ENCODE measurements around the gene PRKAG3. TPM values are rescaled to one million over a fixed set of nuclear protein-coding genes. Genes with fewer than 3 reads are reported as not detected.
"Not testable (repeated sequence)": the region's sequence is repeated elsewhere in the genome, so short reads cannot be mapped to it uniquely, and the experiment has no call there.

PRKAG3 gene
- polyA plus RNA-seq, 3 donors from 2014 or later, result not detected

DNA sequence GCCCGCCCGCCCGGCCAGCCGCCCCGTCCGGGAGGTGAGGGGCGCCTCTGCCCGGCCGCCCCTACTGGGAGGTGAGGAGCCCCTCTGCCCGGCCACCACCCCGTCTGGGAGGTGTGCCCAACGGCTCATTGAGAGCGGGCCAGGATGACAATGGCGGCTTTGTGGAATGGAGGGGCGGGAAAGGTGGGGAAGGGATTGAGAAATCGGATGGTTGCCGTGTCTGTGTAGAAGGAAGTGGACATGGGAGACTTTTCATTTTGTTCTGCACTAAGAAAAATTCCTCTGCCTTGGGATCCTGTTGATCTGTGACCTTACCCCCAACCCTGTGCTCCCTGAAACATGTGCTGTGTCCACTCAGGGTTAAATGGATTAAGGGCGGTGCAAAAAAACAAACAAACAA lies 15.4 kb upstream of the PRKAG3 start:
- H3K27me3 Mint-ChIP-seq (ENCODE audit: low read depth in 3 of 3), result peaks cover 7 to 13% (median 10%) of the 10 kb centered on the region in 3 donors
- not testable (repeated sequence) for H3K36me3 Mint-ChIP-seq, H3K27ac Mint-ChIP-seq, DNase-seq, H3K9me3 Mint-ChIP-seq, H3K4me1 Mint-ChIP-seq, H3K4me3 Mint-ChIP-seq

DNA sequence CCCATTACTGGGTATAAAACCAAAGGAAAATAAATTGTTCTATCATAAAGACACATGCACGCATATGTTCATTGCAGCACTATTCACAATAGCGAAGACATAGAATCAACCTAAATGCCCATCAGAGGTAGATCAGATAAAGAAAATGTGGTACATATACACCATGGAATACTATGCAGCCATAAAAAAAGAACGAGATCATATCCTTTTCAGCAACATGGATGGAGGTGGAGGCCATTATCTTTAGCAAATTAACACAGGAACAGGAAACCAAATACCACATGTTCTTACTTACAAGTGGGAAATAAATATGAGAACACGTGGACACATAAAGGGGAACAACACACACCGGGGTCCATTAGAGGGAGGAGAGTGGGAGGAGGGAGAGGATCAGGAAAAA lies 12.7 kb upstream of the PRKAG3 start:
- H3K27me3 Mint-ChIP-seq (ENCODE audit: low read depth in 3 of 3), result peaks cover 6 to 16% (median 10%) of the 10 kb centered on the region in 3 donors
- DNase-seq, H3K27ac Mint-ChIP-seq, H3K4me3 Mint-ChIP-seq, H3K36me3 Mint-ChIP-seq, H3K9me3 Mint-ChIP-seq, H3K4me1 Mint-ChIP-seq: not testable (repeated sequence)

DNA sequence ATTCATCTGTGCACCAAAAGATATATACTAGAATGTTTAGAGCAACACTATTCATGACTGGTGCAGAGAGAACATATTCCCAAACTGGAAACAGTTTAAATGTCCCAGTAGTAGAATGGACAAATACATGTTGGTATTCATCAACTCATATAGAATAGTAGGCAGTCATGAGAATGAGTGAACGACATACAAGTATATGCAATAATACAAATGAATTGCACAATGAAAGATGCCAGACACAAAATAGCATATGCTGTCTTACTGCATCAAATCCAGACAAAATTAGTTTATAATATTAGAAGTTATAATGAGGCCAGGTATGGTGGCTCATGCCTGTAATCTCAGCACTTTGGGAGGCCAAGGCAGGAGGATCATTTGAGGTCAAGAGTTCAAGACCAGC lies 8.3 kb upstream of the PRKAG3 start:
- DNase-seq, result no peak
- Mint-ChIP-seq H3K27me3 (ENCODE audit: low read depth in 3 of 3) (peaks cover 9 to 16% (median 10%) of the 10 kb centered on the region in 3 donors), H3K4me1 (no peaks in the 10 kb centered on the region), H3K4me3 (no peak overlapping the region), H3K36me3 (no peaks in the 10 kb centered on the region), H3K9me3 (peaks cover 0 to 2% (median 0%) of the 10 kb centered on the region in 6 donors), H3K27ac (no peak overlapping the region)

DNA sequence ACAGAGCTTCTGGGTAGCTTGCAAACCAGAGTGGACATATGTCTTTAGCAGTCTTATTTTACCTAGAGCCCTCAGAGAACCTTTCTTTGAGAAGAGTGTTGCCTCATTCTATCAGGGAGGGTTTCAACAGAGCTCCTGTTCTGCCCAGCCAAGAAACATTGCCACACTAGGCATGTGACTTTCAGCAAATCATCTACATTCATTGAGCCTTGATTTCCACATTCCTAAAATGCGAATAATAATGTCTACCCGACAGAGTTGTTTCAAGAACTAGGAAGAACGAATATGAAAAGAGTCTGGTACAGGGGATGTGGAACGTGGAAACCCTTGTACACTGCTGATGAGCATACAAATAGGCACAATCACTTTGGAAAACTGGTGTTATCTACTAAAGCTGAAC lies 7.8 kb upstream of the PRKAG3 start:
- H3K4me3 Mint-ChIP-seq, result no peak overlapping the region
- H3K9me3 Mint-ChIP-seq, result peaks cover 0 to 2% (median 0%) of the 10 kb centered on the region in 6 donors
- H3K4me1 Mint-ChIP-seq, result no peaks in the 10 kb centered on the region
- H3K27ac Mint-ChIP-seq, result no peak overlapping the region
- no peaks in the 10 kb centered on the region for H3K36me3 Mint-ChIP-seq
- DNase-seq, result no peak
- peaks cover 9 to 16% (median 10%) of the 10 kb centered on the region in 3 donors for H3K27me3 Mint-ChIP-seq (ENCODE audit: low read depth in 3 of 3)

DNA sequence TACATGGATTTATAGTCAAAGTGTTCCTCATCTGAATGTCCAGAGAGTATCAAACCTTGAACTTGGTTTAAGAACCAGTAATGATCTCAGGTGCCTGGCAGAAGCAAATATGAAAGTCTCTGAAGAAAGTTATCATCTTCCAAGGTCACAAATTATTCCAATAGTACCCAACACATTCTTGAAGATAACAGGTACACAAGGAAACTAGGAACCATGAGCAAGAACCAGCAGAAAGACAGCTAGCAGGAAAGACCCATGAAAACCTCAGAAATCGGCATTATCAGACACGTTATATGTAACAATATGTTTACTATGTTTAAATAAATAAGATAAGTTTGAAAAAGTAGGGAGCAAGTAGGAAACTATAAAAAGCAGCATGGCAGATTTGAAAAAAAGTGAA lies 5.9 kb upstream of the PRKAG3 start:
- H3K36me3 Mint-ChIP-seq, result no peaks in the 10 kb centered on the region
- H3K27me3 Mint-ChIP-seq (ENCODE audit: low read depth in 3 of 3), result peaks cover under 1 to 16% (median 11%) of the 10 kb centered on the region in 3 donors
- no peak overlapping the region for H3K27ac Mint-ChIP-seq
- DNase-seq, result no peak
- H3K4me3 Mint-ChIP-seq, result no peak overlapping the region
- no peaks in the 10 kb centered on the region for H3K4me1 Mint-ChIP-seq
- peaks cover 0 to 2% (median 0%) of the 10 kb centered on the region in 6 donors for H3K9me3 Mint-ChIP-seq

DNA sequence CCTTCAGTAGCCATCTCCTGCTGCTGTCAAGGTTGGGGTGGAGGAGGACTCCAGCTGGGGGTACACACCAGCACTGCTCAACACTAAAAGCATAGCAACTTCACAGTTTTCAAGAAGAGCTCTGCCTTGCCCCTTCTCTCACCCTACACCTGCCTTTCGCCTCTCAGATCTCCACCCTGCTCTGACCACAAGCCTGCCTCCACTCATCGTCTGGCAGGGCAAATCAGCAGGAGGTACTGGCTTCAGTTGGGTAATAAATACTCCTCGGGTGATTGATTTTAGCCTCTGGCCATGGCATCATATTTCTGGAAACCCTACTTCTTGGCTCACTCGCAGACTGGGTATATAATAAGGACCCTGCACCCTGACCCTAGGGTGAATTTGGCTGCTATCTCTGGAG lies 3.1 kb upstream of the PRKAG3 start:
- Mint-ChIP-seq H3K36me3 (no peaks in the 10 kb centered on the region), H3K27ac (no peak overlapping the region), H3K4me3 (no peak overlapping the region), H3K4me1 (no peaks in the 10 kb centered on the region), H3K9me3 (peaks cover 0 to 2% (median 0%) of the 10 kb centered on the region in 6 donors), H3K27me3 (ENCODE audit: low read depth in 3 of 3) (peaks cover 3 to 13% (median 13%) of the 10 kb centered on the region in 3 donors)
- no peak for DNase-seq

DNA sequence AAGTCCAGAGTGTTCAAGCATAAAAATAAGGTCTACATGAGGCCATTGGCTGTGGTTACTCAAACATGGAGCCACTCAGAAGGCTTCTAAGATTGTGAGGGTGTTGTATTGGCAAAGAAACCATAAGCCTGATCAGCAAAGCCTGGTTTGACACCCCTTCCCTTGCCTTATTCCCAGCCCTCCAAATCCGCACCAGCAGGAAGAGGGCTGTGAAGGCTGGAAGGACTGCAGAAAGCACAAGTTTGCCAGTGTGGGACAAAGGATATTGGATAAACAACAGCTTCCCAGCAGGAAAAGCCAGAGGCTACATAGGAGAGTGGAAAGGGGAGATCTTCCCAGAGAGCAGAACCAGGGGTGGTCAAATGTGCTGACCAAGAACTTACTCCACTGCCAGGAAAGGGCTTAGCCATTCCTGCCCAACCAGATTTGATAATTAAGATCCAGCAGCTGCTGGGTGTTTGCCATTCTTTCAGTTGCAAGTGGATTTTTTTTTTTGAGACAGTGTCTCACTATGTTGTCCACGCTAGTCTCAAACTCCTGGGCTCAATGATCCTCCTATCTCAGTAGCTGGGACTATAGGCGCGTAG lies 1.5 kb upstream of the PRKAG3 start:
- H3K4me1 Mint-ChIP-seq, result no peaks in the 10 kb centered on the region
- H3K27me3 Mint-ChIP-seq (ENCODE audit: low read depth in 3 of 3), result peaks cover 3 to 13% (median 13%) of the 10 kb centered on the region in 3 donors
- no peak overlapping the region for H3K4me3 Mint-ChIP-seq
- no peak for DNase-seq
- H3K27ac Mint-ChIP-seq, result no peak overlapping the region
- H3K36me3 Mint-ChIP-seq, result no peaks in the 10 kb centered on the region
- peaks cover 0 to 2% (median 0%) of the 10 kb centered on the region in 6 donors for H3K9me3 Mint-ChIP-seq

DNA sequence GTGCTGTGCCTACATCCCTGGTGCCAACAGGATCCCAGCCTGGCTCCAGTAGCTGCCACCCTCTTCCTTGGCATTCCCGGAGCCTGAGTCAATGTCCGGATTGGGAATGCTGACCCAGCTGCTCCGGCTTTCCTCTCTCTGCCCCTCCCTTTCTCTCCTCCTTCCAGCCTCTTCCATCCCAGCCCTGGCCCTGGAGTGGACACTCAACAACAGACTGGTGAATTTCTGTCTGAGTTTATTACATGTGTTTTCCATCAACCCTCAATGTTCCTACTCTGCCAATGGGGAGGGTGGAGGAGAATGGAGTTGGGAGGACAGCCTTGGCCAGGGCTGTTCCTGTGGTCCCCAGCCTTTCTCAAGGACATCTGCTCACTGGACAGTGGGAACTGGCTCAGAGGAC lies 917 bp upstream of the PRKAG3 start:
- peaks cover 3 to 12% (median 8%) of the 10 kb centered on the region in 3 donors for H3K27me3 Mint-ChIP-seq (ENCODE audit: low read depth in 3 of 3)
- no peak for DNase-seq
- no peaks in the 10 kb centered on the region for H3K9me3 Mint-ChIP-seq
- H3K27ac Mint-ChIP-seq, result no peak overlapping the region
- H3K4me3 Mint-ChIP-seq, result no peak overlapping the region
- no peaks in the 10 kb centered on the region for H3K36me3 Mint-ChIP-seq
- H3K4me1 Mint-ChIP-seq, result no peaks in the 10 kb centered on the region

DNA sequence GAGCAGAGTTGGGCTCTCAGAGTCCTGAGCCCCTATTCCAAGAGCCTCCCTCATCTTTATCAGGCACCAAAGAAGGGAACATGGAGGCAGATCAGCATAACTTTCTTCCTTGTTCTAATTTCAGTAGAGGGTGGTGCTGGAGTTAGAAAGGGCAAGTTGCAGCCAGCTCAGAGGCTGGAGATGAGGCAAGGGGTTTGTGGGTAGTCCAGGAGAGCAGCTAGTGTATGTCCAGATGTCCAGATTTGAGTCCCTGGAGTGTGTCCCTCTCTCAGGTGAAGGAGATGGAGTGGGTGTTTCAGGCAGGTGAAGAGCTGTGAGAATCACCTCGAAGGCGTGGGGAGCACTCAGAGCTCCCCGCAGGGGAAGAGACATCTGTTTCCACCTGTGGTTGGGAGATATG lies 478 bp upstream of the PRKAG3 start:
- H3K9me3 Mint-ChIP-seq, result no peaks in the 10 kb centered on the region
- no peak for DNase-seq
- no peak overlapping the region for H3K27ac Mint-ChIP-seq
- H3K36me3 Mint-ChIP-seq, result no peaks in the 10 kb centered on the region
- H3K4me1 Mint-ChIP-seq, result no peaks in the 10 kb centered on the region
- H3K27me3 Mint-ChIP-seq (ENCODE audit: low read depth in 3 of 3), result peaks cover 3 to 13% (median 8%) of the 10 kb centered on the region in 3 donors
- no peak overlapping the region for H3K4me3 Mint-ChIP-seq

DNA sequence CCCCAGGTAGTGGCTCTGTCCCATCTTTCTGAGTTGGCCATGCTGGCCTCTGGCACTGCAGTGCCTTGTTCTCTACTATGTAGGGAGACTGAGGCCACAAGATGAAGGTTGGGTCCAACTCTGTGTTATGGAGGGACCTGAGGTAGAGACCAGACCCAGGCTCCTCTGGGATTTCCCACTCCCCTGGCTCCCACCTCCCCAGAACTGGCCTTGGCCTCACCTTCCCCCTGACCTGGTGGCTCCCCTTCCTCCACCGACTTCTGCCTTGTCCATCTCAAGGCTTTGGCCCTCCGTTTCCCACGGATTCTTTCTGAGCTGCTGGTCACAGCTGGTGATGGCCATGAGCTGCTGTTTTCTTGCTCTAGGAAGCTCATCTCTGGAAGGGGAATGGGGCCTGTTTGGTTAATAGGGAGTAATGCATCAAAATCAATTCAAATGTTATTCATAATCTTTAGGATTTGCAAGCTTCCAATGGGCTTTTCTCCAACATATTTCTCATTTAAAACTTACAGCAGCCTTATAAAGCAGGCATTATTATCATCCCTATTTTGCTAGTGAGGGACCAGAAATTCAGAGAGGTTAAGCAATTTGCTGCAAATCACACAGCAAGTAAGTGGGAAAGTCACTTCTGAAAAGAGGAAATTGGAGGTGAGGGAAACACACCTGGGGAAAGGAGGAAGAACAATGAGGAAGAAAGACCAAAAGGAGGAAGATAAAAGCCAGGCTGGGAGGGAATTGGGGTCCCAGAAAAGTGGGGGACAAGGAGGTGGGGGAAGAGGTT lies 887 bp downstream of the PRKAG3 start:
- peaks cover 3 to 11% (median 8%) of the 10 kb centered on the region in 3 donors for H3K27me3 Mint-ChIP-seq (ENCODE audit: low read depth in 3 of 3)
- no peak overlapping the region for H3K27ac Mint-ChIP-seq

DNA sequence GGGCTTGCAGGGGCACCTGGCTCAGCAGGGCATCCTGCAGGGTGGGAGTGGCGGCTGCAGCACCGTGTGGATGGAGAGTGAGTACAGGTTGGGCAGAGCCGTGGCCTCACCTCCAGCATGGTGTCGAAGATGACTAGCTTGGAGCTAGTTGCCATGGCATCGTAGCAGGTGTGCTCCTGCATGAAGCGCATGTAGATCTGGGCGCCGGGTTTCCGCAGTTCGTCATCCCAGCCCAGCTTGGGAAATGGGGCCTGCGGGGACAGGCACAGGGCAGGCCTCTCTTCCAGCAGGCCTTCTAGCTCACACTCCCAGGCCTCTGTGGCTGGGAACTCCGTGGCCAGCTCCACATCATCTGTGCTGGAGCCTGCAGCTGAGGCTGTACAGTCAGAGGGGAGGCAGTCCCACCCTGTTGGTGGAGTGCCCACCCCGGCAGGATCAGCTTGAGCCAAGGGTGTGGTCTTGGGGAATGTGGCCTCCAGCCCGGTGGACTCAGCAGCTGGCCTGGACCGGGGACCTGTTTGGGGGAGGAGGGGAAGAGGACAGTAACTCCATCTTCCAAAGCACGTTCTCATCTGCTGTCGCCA lies 1.6 kb downstream of the PRKAG3 start:
- Mint-ChIP-seq H3K27ac (no peak overlapping the region), H3K4me3 (no peak overlapping the region), H3K9me3 (no peaks in the 10 kb centered on the region), H3K4me1 (no peaks in the 10 kb centered on the region), H3K27me3 (ENCODE audit: low read depth in 3 of 3) (peaks cover 3 to 11% (median 8%) of the 10 kb centered on the region in 3 donors), H3K36me3 (no peaks in the 10 kb centered on the region)
- no peak for DNase-seq

More for the DNA sequence above, 887 bp downstream of the PRKAG3 start:
- no peak for DNase-seq
- no peaks in the 10 kb centered on the region for H3K9me3 Mint-ChIP-seq
- no peaks in the 10 kb centered on the region for H3K4me1 Mint-ChIP-seq
- no peaks in the 10 kb centered on the region for H3K36me3 Mint-ChIP-seq
- no peak overlapping the region for H3K4me3 Mint-ChIP-seq

DNA sequence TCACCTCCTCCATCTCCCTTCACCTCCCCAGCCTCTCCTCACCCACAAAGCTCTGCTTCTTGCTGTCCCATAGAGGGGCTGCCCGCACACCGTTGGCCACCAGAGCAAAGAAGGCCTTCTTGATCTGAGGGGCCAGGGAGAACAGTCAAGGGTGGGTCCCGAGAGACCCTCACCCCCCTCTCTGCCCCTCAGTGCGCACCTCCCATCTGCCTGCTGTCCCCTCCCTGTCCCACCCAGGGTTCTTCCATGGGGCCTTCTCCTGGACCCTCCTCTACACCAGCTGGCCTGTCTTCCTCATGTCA lies 3.2 kb downstream of the PRKAG3 start:
- Mint-ChIP-seq H3K36me3 (no peaks in the 10 kb centered on the region), H3K4me3 (no peak overlapping the region), H3K27ac (no peak overlapping the region), H3K4me1 (no peaks in the 10 kb centered on the region), H3K27me3 (ENCODE audit: low read depth in 3 of 3) (peaks cover 3 to 11% (median 4%) of the 10 kb centered on the region in 3 donors), H3K9me3 (no peaks in the 10 kb centered on the region)
- no peak for DNase-seq

DNA sequence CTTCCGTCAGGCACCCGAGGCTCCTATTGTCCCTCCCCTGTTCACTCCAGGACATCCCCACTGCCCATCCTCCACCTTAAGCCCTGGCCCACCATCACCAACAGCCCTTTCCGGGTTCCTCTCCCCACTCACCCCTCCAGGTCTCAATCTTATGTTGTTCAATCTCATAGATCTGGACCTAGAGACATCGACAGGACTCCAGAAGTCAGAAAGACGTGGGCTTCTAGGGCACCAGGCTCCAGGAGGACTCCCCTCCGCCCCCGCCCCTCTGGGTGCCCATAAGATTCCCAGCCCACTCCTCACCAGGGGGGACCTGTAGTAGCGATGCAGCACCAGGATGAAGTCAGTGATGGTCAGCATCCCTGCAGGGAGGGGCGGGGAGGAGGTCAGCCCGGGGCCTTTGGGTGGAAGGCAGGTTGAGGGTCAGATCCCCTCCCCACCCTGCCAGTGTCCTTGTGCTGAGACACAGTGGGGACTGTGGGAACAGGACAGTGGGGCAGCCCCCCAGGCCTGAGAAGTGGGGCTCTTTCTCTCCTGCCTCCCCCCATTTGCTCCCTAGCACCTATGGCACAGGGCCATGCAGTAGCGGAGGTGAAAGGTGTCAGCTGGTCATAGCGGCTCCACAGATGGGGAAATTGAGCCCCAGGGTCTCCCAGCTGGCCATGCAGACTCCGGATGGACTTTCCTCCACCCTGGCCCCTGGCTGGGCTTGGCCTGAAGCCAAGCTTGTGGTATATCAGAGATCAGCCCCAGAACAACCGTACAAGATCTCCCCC lies 3.7 kb downstream of the PRKAG3 start:
- peaks cover 3 to 11% (median 4%) of the 10 kb centered on the region in 3 donors for H3K27me3 Mint-ChIP-seq (ENCODE audit: low read depth in 3 of 3)
- no peak overlapping the region for H3K4me3 Mint-ChIP-seq
- H3K9me3 Mint-ChIP-seq, result no peaks in the 10 kb centered on the region
- no peak overlapping the region for H3K27ac Mint-ChIP-seq
- DNase-seq, result no peak
- H3K36me3 Mint-ChIP-seq, result no peaks in the 10 kb centered on the region
- no peaks in the 10 kb centered on the region for H3K4me1 Mint-ChIP-seq

DNA sequence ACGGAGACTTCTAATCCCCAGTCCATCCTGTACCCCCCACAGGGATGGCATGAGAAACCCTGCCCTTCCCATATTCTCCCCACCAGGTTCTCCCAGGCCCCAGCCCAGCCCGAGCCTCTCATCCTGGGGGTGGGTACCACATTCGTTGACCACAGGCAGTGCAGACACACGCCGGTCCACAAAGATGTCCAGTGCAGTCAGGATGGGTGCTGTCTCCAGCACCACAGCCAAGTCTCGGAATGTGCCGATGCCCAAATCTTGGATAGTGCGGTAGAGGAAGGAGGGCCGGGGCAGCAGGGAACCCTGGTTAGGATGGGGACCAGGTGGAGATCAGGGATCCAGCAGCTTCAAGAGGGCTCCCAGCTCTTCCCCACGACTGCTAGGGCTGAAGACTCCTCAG lies 4.8 kb downstream of the PRKAG3 start:
- Mint-ChIP-seq H3K27ac (no peak overlapping the region), H3K36me3 (no peaks in the 10 kb centered on the region), H3K4me3 (no peak overlapping the region), H3K4me1 (no peaks in the 10 kb centered on the region), H3K9me3 (no peaks in the 10 kb centered on the region), H3K27me3 (ENCODE audit: low read depth in 3 of 3) (peaks cover 3 to 9% (median 3%) of the 10 kb centered on the region in 3 donors)
- DNase-seq, result no peak

All from immature natural killer cell (primary cell).